GM19468 (cell line): ENCODE results near the gene UBC.
A peak's percentile ranks its signal among the peaks of the same experiment; 100 is the strongest.
"Not testable (repeated sequence)": the region's sequence is repeated elsewhere in the genome, so short reads cannot be mapped to it uniquely, and the experiment has no call there.

Source experiments
- ATAC-seq: cut with Tn5 transposase; IDR thresholded peaks from one replicate; pipeline ENCODE4 v1.9.1; 2021; ENCODE audit warnings: mild to moderate bottlenecking, moderate library complexity, moderate number of reproducible peaks; ENCODE audit not compliant: unreplicated experiment; ENCODE audit errors: extremely low read depth

Gene UBC

GRCh38 chr12:124916374-124917134 is 2.1 kb upstream of the UBC start:
- no peak for ATAC-seq

- no peak for ATAC-seq
These were observed 1.1 kb upstream of the UBC start for GRCh38 chr12:124915239-124916236.

GRCh38 chr12:124913474-124914391 is 717 bp downstream of the UBC start:
- ATAC-seq: no peak

GRCh38 chr12:124912529-124913287 is 1.7 kb downstream of the UBC start:
- not testable (repeated sequence) for ATAC-seq

- not testable (repeated sequence) for ATAC-seq
These were observed 2.9 kb downstream of the UBC start for GRCh38 chr12:124911521-124911920.

- ATAC-seq: no peak
These were observed 3.6 kb downstream of the UBC start for GRCh38 chr12:124910561-124911478.

- no peak for ATAC-seq
These were observed 4.5 kb downstream of the UBC start for GRCh38 chr12:124909831-124910560.

- ATAC-seq: no peak
These were observed 7.7 kb downstream of the UBC start for GRCh38 chr12:124906606-124907261.

GRCh38 chr12:124904306-124905098 is 9.9 kb downstream of the UBC start:
- no peak for ATAC-seq

- ATAC-seq: no peak
These were observed 11.5 kb downstream of the UBC start for GRCh38 chr12:124902916-124903315.

- ATAC-seq: no peak
These were observed 13.4 kb downstream of the UBC start for GRCh38 chr12:124901003-124901402.

- not testable (repeated sequence) for ATAC-seq
These were observed 14.1 kb downstream of the UBC start for GRCh38 chr12:124900345-124900795.

GRCh38 chr12:124898923-124899294 is 15.5 kb downstream of the UBC start:
- ATAC-seq: no peak

GRCh38 chr12:124898200-124898922 is 16.1 kb downstream of the UBC start:
- ATAC-seq: peak; percentile 37

- ATAC-seq: no peak
These were observed 18.0 kb downstream of the UBC start for GRCh38 chr12:124896461-124896860.
